Omental fat pad (tissue), 4 donors: ENCODE results near the gene SOX8. TPM values are rescaled to one million over a fixed set of nuclear protein-coding genes. Genes with fewer than 3 reads are reported as not detected.

Experiments used
- ATAC-seq: fragments of 150-250 bp; one replicate; pipeline ENCODE4 v1.9.1; 2016; ENCODE audit warnings: mild to moderate bottlenecking, moderate library complexity; ENCODE audit not compliant: low FRiP score
- DNase-seq: peaks from one replicate; pipeline ENCODE4 v3.0.0-alpha.2; 2019; ENCODE audit warnings: low spot score
- total RNA-seq, 4 donors: library from RNA; depleted of rRNA; stranded (reverse); fragments of >200 nt; gene quantifications; one replicate each; pipeline ENCODE4 v1.1.0, GENCODE V29; 2016
- TF ChIP-seq, protein P1 (sequence below), 3 donors: fragments of 450-650 bp; IDR thresholded peaks; one replicate each; pipeline ENCODE4 v1.5.1; 2016 to 2017; ENCODE audit warnings: antibody characterized with exemption in 3 of 3, mild to moderate bottlenecking in 3 of 3, moderate library complexity in 2 of 3

SOX8 gene
- 1 to 10 TPM in 3 of 4 donors, under 1 TPM in 1; 0.19 to 2.9 (median 1.2) TPM for total RNA-seq

DNA sequence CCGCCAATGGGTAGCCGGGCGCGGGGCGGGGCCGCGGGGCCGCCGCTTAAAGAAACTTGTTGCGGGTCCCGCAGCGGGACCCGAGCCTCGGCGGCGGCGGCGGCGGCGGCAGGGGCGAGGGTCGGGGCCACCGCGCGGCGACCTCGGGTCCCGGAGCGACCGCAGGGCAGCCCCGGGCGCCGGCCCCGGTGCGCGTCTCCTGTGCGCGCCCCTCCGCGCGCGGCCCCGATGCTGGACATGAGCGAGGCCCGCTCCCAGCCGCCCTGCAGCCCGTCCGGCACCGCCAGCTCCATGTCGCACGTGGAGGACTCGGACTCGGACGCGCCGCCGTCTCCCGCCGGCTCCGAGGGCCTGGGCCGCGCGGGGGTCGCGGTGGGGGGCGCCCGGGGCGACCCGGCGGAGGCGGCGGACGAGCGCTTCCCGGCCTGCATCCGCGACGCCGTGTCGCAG, at the start of gene SOX8:
Gene SOX8, plus strand, starts transcription at position 76 of the 450 bp plus-strand sequence. Its CDS starts 153 bp downstream, at position 229.
- TF ChIP-seq, protein P1, sequence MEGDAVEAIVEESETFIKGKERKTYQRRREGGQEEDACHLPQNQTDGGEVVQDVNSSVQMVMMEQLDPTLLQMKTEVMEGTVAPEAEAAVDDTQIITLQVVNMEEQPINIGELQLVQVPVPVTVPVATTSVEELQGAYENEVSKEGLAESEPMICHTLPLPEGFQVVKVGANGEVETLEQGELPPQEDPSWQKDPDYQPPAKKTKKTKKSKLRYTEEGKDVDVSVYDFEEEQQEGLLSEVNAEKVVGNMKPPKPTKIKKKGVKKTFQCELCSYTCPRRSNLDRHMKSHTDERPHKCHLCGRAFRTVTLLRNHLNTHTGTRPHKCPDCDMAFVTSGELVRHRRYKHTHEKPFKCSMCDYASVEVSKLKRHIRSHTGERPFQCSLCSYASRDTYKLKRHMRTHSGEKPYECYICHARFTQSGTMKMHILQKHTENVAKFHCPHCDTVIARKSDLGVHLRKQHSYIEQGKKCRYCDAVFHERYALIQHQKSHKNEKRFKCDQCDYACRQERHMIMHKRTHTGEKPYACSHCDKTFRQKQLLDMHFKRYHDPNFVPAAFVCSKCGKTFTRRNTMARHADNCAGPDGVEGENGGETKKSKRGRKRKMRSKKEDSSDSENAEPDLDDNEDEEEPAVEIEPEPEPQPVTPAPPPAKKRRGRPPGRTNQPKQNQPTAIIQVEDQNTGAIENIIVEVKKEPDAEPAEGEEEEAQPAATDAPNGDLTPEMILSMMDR (IDR thresholded peaks at IDR 0.05), result no peak
- ATAC-seq, result no peak
- DNase-seq, result no peak

DNA sequence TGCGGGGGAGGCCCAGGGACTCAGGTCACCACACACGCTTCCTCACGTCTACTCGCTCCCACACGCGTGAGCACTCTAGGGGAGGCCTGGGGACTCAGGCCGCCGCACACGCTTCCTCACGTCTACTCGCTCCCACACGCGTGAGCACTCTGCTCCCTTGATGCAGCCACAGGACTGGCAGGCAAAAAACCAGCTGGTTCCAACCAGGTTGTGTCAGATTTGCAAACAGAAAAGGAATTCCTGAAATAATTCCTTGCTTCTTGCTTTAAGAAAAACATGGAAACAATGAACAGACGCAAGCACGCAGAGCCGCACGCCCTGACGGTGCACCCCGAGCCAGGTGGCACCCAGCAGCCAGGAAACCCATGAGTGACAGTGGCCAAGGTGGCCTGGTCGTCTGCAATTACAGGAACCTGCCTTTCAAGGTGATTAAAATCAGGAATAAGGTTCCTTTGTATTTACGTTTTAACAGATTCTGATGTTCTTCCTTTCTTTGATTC, 48.7 kb upstream of the SOX8 start:
- no peak for DNase-seq
- no peak for ATAC-seq
- TF ChIP-seq, protein P1 (IDR thresholded peaks at IDR 0.05), result no peak

DNA sequence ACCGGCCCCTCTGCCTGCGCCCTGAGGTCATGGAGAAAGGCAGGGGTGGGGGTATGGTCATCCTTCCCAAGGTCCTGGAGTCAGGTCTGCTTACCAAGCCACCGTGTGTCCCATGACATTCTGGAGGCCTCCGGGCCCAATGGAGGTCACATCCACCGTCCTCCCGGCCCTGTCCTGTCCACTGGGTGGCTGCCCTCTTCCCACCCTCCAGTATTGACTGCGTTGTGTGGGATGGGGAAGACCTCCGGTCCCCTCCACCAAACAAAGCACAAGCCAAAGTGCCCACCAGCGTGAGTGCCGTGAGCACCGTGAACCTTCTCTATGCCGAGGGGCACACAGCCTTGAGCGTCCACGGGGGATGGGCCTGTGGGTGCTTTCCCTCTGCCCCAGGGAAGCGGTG, 48.0 kb upstream of the SOX8 start:
- TF ChIP-seq, protein P1 (IDR thresholded peaks at IDR 0.05), result no peak
- DNase-seq (no peak), ATAC-seq (no peak)

DNA sequence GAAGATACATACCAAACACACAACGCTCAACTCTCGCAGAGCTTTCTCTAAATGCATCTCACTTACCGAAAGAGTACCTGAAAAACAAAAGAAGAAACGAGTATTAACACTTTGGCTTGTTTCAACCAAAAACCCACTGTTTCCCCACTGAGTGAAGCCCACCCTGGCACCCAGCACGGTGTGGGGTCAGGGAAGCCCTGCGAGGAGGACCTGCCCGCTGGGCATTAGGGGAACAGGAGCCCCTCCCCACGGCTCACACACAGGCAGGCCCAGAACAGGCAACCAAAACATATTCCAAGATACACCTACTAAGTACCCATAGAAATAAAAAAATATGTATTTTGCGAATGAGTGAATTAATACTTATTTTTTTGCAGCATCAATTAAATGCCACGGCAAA, 47.4 kb upstream of the SOX8 start:
- ATAC-seq, result no peak

DNA sequence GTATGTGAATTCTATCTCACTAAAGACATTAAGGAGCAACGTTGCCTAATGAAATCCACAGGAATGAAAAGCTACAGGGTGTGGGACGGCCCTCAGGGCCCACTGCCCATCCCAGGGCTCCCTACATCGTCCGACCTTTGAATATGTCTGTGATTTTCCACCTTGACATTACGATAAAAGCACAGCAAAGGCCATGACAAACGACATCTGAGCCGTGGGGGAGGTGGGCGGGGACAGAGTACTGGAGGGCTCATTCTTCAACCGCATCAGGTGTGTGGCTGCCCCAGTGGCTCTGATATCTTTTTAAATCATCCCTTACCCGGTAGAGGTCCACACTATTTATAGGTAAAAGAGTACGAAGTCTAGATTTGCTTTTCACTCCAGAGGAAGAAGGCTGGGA, 45.9 kb upstream of the SOX8 start:
- TF ChIP-seq, protein P1 (IDR thresholded peaks at IDR 0.05), result no peak
- no peak for DNase-seq
- no peak for ATAC-seq

More for the DNA sequence above, 47.4 kb upstream of the SOX8 start:
- TF ChIP-seq, protein P1 (IDR thresholded peaks at IDR 0.05), result no peak
- no peak for DNase-seq

DNA sequence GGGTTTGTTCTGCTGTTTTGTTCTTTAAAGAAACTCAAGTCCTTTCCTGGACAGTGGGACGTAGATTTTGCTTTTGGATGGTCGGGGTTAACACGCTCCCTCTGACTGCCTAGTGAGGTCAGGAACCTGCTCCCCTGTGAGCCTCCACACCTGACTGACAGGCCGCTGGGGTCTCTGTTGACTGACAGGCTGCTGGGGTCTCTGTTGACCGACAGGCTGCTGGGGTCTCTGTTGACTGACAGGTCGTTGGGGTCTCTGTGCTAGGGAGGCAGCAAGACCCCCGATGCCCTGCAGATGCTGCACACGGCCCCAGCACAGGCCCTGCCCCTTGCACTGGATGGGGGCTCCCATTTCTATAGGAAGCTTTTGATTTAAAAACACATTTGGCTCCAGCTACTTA, 44.3 kb upstream of the SOX8 start:
- ATAC-seq (no peak), DNase-seq (no peak)
- TF ChIP-seq, protein P1 (IDR thresholded peaks at IDR 0.05), result no peak

DNA sequence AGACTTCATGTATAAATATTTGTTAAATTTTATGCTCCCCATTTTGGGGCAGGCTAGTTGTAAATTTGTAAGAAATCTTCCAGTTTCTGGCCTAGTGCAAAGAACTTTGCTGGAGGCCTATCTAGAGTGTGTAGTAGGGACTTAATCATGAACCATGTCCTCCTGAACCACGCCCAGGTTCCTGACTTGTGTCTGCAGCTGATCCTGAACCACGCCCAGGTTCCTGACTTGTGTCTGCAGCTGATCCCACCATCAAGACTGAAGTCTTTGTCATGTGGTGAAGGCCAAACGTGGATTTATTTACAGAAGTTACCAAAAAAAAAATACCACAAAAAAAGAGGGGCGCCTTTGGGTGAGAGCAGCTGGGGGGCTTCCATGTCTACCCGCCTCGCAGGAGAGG, 43.8 kb upstream of the SOX8 start:
- DNase-seq (no peak), ATAC-seq (no peak)
- TF ChIP-seq, protein P1 (IDR thresholded peaks at IDR 0.05), result no peak
